Measurements from ENCODE around the gene NOL12. TPM values are rescaled to one million over a fixed set of nuclear protein-coding genes. Genes with fewer than 3 reads are reported as not detected.
A peak's percentile ranks its signal among the peaks of the same experiment; 100 is the strongest.
"Not testable (repeated sequence)": the region's sequence is repeated elsewhere in the genome, so short reads cannot be mapped to it uniquely, and the experiment has no call there.

Gene NOL12, protein sequence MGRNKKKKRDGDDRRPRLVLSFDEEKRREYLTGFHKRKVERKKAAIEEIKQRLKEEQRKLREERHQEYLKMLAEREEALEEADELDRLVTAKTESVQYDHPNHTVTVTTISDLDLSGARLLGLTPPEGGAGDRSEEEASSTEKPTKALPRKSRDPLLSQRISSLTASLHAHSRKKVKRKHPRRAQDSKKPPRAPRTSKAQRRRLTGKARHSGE
- 10 to 100 TPM; 30.3 to 38.2 TPM for total RNA-seq
- long read RNA-seq, transcript NOL12-201 (6 exons, 2,854 nt): minor isoform, 14 of 45 reads
- long read RNA-seq, transcript NOL12-202 (7 exons, 945 nt): major isoform, 23 of 45 reads
- long read RNA-seq, partial matches to known transcripts: 3 of 45 reads
- long read RNA-seq, other reads (novel, unspliced or antisense): 5 of 45 reads

DNA sequence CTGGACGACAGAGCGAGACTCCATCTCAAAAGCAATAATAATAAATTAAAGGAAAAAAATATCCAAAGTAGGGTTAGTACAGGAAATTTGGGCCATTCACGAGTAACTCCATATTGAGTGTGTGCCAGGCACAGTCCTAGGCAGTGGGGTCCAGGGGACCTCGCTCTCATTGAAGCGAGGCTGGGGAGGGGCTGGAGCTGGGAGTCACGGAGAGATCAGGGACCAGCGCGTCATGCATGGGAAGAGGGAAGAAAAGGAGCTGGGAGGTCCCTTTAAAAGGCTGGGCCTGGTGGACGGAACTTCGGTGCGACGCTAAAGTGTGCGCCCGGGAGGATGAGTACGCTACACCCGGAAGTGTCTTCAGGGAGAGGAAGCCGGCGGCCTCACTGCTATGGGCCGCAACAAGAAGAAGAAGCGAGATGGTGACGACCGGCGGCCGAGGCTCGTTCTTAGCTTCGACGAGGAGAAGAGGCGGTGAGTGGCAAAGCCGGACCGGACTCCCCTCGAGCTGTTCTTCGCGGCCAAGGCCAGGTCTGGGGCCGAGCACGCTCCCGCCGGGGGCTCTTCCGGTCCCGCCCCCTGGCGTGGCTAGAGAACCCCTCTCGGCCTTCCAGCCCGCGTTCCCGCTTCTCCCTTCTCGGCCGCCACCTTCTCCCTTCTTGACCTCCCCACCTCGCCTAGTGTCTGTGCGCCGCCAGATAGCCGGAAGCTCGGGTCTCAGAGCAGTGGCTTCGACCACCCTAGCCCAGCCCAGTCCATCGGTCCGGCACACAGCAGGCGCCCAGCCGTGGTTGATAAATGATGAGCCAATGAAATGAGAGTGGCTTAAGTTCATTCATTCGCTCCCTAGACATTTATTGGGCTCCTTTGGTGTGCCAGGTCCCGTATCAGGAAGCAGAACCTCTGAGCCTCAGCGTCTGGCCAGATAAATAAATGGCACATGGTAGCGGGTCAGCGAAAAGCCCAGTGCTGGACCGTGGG is at the start of gene NOL12:
Gene NOL12, plus strand, starts transcription at position 342 of the 981 bp plus-strand sequence. Its CDS starts 50 bp downstream, at position 392.
- intact Hi-C loops (cut with DNase I, micrococcal nuclease): loop anchor here in 1 of 2 donors (10.0 kb wide), 1 partner anchor 49 kb away; no protein-coding TSS in a partner anchor
- DNase-seq: peak; percentile 84 to 89
- ATAC-seq: peak; percentile 72

DNA sequence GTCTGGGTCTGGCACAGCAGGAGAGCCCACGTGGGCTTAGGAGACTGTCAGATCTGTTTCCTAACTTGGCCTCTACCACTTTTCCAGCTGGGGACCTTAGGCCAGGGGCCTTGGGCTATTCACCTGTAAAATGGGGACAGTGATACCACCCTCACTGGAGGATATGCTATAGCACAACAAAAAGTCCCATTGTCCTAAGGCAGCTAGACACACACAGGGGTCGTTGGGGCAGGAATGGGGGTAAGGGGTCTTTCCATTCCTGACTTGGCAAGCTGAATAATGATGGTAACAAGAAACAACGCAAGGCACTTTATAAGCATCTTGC is 49.2 kb upstream of the NOL12 start:
- DNase-seq (no peak), ATAC-seq (no peak)
- intact Hi-C loops (cut with DNase I, micrococcal nuclease): no loop called here

DNA sequence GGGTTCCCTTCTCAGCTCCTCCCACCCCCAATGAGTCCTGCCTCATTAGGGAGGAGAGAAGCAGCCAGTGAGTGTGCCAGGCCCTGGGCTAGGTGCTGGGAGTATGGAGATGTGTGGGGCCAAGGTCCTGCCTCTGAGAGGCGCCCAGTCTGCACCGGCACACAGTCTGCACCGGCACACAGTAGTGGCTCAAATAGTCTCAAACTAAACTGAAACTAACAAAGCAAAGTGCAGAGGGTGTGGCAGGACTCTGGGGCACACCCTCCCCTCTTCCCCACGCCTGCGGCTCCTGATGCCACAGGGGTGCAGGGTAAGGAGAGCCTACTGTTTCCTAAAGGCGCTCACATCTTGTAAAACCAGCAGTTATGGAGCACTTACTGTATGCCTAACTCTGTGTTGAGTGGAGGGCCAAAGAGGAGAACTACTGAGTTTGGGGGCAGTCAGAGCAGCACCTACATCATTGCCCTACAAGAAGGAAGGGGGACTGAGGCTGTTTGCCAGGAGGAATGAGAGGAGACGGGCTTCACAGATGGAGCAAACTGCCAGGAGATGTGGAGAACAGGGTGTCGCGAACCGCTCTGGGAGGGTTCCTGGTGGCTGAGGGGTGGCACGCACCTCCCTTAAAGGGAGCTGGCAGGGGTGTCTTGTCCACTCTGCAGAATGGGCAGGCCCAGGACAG is 47.6 kb upstream of the NOL12 start:
- peak; percentile 63 for ATAC-seq
- intact Hi-C loops (cut with DNase I, micrococcal nuclease): no loop called here
- DNase-seq: peak; percentile 78 to 88

DNA sequence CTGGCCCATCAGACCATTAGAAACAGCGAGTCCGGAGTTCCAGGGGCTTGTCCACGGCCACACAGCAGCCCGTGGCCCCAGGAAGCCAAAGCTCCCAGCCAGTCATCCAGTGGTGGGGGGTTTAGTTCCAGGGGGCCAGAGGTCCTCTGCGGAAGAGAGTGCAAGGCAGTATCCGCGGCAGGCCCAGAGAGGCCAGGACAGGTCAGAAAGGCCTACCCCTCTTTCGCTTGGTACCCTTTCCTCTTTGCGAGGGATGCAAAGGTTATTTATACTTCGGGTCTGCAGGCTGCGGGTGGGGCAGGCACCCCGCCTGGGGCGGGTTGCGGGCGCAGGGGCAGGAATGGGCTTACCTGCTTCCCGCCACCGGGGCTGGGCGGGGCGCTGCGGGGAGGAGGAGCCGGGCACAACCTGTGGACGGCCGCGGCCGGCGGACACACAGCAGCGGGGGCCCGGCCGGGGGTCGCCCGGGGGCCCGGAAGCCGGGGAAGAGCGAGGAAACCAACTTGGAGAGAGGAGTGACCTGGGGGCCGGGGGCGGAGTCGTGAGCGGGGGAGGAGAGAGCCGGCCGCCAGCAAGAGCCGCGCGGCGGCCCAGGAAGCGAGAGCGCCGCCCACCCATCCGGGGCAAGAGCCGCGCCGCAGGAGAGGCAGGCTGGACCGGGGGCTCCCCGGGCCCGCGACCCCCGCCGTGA is 46.9 kb upstream of the NOL12 start, which contains the start of gene SH3BP1:
Gene SH3BP1, plus strand, starts transcription at position 600 of the 691 bp plus-strand sequence. CDS start 119 bp downstream, outside the sequence.
- peak; percentile 73 to 80 for DNase-seq
- intact Hi-C loops (cut with DNase I, micrococcal nuclease): no loop called here
- peak; percentile 44 for ATAC-seq

DNA sequence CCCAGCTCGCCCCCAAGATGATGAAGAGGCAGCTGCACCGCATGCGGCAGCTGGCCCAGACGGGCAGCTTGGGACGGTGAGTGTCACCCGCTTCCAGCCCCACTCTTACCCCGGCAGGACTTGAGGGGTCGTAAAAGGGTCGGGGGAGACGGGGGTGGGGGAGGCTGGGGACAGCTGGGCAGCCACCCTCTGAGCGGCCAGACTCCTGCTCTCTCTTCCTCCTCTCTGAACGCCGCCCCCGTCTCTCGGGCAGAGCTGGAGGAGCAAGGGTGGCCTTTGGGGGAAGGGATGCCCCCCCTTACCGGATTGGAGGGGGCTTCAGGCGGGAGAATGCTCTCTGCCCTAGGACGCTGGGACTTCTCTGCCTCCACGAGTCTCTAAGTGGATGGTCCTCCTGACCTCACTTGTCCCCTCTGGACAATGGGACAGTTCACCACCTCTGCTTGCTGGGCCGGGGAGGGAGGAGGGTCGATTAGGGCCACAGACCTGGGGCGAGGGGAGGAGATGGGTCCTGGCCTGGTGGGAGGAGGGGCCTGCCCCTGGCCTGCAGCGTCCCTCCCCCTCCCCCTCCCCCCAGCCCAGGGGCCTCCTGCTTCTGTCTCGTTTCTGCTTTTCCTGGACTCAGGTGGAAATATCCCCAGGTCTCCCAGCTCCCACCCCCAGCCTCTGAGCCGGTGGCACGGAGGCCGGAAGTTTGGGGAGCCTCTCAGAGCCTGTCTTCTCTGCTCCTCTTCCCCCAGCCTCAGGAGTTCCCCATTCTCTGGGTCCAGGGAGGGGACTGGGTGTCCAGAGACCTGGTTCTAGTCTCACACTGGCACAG is 46.2 kb upstream of the NOL12 start:
- intact Hi-C loops (cut with DNase I, micrococcal nuclease): loop anchor here in 1 of 2 donors (10.0 kb wide), 1 partner anchor 155 kb away; no protein-coding TSS in a partner anchor
- ATAC-seq: peak; percentile 1
- DNase-seq: no peak

DNA sequence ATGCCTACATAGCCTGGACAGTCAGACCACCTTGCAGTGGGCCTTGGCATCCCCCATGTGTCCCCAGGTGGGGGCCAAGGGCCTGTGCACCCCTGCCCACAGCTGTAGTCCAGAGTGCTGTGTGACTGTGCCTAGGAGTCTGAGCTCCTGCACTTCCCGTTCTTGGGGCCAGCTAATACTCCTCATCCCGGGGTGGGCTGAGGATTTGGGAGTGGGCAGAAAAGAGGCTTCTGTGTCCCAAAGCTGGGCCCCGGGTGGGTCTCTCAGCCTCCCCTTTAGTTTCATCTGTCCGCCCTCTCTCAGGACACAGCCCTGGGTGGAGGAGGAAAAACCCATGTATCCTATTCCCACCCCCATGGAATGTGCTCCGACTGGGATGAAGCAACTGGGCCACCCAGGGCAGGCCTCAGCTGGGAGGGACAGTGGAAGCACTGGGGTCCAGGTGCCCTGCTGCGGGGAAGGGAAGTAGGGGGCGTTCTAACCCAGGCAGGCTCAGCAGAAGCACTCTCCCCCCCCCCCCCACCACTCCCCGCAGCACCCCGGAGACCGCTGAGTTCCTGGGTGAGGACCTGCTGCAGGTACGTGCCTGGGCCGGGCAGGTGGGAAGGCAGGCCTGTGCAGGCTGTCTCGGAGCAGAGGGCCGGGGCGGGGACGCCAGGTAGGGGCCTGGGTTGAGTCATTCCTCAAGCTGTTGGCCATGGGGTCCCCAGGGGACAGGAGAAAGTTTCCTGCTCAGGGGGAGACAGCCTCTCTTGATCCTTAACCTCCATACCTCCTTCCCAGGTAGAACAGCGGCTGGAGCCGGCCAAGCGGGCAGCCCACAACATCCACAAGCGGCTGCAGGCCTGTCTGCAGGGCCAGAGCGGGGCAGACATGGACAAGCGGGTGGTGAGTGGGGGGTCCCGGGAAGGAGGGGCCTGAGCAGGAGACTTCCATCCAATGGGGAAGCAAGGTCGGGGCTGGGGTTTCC is 45.3 kb upstream of the NOL12 start:
- DNase-seq (no peak), ATAC-seq (peak; percentile 33)
- intact Hi-C loops (cut with DNase I, micrococcal nuclease): loop anchor here in 1 of 2 donors (10.0 kb wide), 1 partner anchor 154 kb away; no protein-coding TSS in a partner anchor

DNA sequence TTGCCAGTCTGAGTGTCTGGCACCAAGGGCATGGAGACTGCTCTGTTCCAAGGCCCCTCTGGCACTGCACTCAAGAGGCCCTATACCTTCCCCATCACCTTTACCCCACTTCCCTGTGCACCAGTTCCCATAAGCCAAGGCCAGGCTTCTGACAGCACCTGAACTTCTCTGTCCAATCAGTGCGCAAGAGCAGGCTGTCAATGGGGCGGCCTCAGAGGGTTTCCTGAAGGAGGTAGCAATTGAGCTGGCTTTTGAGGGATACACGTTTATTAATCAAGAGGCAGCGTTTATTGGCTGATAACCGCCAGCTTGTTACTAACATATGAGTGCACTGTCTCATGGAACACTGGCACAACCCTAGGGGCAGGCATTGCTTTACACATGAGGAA is 44.6 kb upstream of the NOL12 start:
- ATAC-seq (peak; percentile 56), DNase-seq (peak; percentile 67 to 86)
- intact Hi-C loops (cut with DNase I, micrococcal nuclease): loop anchor here in 1 of 2 donors (10.0 kb wide), 1 partner anchor 153 kb away; no protein-coding TSS in a partner anchor

DNA sequence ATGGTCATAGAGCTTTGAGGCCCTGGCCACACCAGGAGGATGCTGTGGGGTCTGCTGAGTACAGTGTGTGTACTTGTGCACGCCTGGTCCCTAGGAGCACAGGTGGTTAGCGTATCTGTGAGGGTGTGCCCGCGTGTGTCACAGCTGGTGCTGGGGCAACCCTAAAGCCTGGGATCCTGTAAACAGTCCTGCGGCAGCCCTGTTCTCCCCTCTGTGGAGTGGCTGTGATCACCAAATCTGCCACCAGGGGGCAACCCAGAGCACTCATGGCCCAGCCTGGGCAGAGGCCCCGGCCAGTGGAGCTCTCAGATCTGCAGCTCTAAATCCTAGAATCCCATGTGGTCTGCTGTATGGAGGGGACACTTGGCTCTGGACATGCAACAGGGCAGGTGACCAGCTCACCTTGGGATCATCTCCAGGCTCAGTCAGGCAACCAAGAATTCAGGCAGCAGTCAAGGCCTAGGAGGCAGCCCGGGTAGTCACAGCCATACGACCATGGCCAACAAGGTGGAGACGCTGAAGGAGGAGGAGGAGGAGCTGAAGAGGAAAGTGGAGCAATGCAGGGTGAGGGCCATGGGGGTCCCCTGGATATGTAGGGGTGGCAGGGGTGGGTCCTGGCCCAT is 42.8 kb upstream of the NOL12 start:
- peak; percentile 22 for ATAC-seq
- peak; percentile 82 to 94 for DNase-seq
- intact Hi-C loops (cut with DNase I, micrococcal nuclease): loop anchor here in 1 of 2 donors (2.0 to 10.0 kb wide), 2 partner anchors 37 to 151 kb away; no protein-coding TSS in a partner anchor

DNA sequence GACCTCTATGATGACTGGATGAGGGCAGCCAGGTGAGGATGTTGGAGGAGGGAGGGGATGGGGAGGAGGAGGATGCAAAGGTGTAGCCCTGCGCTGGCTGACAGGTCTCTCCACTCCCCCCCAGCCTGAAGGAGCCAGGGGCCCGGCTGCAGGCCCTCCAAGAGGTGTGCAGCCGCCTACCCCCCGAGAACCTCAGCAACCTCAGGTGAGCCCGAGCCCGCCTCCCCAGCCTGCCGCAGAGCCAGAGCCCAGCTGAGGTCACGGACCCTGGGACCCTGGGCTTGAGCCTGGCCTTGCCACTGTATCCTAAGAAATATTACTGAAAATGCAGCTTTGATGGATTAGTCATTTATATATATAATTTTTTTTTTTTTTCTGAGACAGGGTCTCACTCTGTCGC is 38.8 kb upstream of the NOL12 start:
- ATAC-seq (peak; percentile 26), DNase-seq (no peak)
- intact Hi-C loops (cut with DNase I, micrococcal nuclease): loop anchor here in 1 of 2 donors (10.0 kb wide), 1 partner anchor 147 kb away; no protein-coding TSS in a partner anchor

DNA sequence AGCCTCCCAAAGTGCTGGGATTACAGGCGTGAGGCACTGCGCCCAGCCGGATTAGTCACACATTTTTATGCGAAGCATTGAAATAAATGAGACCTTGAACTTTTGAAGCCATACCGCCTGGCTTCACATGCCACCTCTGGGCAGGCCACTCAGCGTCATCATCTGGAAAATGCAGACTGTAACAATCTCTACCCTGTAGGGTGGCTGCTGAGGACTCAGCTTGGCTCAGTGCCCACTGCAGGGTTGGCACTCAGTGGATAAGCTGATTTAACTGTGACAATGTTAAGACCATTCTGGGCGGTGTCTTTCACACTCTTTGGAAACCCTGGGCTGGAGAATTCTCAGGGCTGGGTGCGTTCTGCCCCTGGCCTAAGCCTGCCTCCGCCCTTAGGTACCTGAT is 38.2 kb upstream of the NOL12 start:
- ATAC-seq: peak; percentile 76
- intact Hi-C loops (cut with DNase I, micrococcal nuclease): loop anchor here in 1 of 2 donors (10.0 kb wide), 1 partner anchor 147 kb away; no protein-coding TSS in a partner anchor
- DNase-seq: no peak

DNA sequence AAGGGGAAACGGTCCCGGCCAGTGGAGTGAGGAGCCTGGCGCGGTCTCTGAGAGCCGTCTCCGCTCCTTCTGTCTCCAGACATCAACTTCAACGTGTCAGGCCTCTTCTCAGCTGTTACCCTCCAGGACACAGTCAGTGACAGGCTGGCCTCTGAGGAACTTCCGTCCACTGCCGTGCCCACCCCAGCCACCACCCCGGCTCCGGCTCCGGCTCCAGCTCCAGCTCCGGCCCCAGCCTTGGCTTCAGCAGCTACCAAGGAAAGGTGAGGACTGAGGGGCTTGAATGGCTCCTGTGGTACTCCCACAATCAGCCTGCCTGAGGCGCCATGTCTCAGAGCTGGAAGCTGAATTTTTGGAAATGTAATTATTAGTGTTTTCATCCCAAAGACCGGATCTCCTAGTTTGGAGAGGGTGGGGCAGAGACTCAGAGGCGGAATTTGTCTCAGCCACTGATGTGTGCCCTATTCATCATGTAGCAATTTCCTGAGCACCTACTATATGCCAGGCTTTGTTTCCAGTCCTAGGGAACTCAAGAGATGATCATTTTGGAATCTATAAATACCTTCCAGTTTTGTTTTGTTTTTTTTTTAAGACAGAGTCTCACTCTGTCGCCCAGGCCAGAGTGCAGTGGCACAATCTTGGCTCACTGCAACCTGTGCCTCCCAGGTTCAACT is 35.5 kb upstream of the NOL12 start:
- no peak for DNase-seq
- ATAC-seq: no peak
- intact Hi-C loops (cut with DNase I, micrococcal nuclease): no loop called here

DNA sequence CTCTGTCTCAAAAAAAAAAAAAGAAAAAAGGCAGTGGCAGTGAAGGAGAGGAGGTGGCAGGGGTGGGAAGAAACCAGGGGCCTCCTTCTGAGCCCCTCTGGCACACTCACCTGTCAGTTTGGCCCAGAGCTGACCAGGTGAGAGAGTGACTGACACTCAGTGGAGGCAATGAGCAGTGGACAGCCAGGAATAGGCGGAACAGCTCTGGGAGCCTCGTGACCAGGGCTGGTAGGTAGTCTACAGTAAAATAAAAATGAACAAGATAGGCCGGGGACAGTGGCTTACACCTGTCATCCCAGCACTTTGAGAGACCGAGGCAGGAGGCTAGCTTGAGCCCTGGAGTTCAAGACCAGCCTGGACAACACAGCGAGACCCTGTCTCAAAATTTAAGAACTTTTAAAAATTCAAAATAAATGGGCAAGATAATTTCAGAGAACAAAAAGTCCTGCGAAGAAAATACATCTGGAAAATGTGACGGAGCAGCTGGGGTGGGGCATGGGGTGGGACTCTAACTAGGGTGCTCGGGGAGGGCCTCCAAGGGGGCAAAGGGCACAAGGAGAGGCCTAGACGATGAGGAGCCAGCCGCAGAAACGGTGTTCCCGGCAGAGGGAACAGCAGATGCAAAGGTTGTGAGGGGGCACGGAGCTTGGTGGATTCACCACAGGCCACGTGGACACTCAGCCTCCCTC is 31.4 kb upstream of the NOL12 start:
- peak; percentile 79 to 87 for DNase-seq
- peak; percentile 58 for ATAC-seq
- intact Hi-C loops (cut with DNase I, micrococcal nuclease): no loop called here

DNA sequence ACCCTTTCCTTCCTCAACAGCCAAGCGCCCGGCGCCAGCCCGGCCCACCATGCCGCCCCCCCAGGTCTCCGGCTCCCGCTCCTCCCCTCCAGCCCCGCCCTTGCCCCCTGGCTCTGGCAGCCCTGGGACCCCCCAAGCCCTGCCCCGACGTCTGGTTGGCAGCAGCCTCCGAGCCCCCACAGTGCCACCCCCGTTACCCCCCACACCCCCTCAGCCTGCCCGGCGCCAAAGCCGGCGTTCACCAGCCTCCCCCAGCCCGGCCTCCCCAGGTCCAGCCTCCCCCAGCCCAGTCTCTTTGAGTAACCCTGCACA is 30.9 kb upstream of the NOL12 start:
- intact Hi-C loops (cut with DNase I, micrococcal nuclease): no loop called here
- ATAC-seq: no peak
- DNase-seq: no peak

DNA sequence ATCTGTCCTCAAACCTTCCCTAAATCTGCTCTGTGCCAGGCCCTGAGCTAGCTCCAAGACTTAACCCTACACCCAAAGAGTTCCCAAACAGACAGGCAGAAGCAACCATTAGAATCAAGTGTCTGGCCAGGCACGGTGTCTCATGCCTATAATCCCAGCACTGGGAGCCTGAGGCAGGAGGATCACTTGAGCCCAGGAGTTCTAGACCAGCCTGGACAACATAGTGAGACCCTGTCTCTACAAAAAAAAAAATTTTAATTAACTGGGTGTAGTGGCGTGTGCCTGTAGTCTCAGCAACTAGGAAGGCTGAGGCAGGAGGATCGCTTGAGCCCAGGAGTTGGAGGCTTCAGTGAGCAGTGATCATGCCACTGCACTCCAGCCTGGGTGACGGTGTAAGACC is 29.6 kb upstream of the NOL12 start:
- DNase-seq; intact Hi-C loops (cut with DNase I, micrococcal nuclease); ATAC-seq: not testable (repeated sequence)

Data from left colon (tissue), 2 donors.